Endothelial cell of umbilical vein (primary cell): ENCODE data around the gene GPR32. TPM values are rescaled to one million over a fixed set of nuclear protein-coding genes. Genes with fewer than 3 reads are reported as not detected.
A peak's percentile ranks its signal among the peaks of the same experiment; 100 is the strongest.
"Not testable (repeated sequence)": the region's sequence is repeated elsewhere in the genome, so short reads cannot be mapped to it uniquely, and the experiment has no call there.

Experiments
- BruUV-seq: library from RNA; stranded (reverse); fragments of 400-500 nt; replicated peaks from 2 replicates; lab custom pipeline; 2021; lab: Mats Ljungman, UMichigan
- CTCF ChIA-PET: fragments of 300-600, 350-600 bp; sonication (Branson Sonifier 250); formaldehyde crosslinking; loops from one replicate; lab custom pipeline; 2021; ENCODE audit warnings: antibody characterized with exemption, inconsistent platforms; lab: Charles Lee
- POLR2A ChIA-PET: fragments of 300-600, 350-600 bp; sonication (Branson Sonifier 250); formaldehyde crosslinking; loops from one replicate; lab custom pipeline; 2021; ENCODE audit warnings: antibody characterized with exemption, inconsistent platforms; lab: Charles Lee
- DNase-seq: peaks from one replicate; pipeline ENCODE4 v3.0.0-alpha.2; 2011; ENCODE audit warnings: low read depth, low spot score
- FAIRE-seq: peaks from 2 replicates; lab custom pipeline; 2011; peaks lifted over from hg19 to GRCh38; lab: Jason Lieb, UNC
- H2AFZ ChIP-seq: 2 replicates; pipeline ENCODE4 v1.6.0; 2012; ENCODE audit warnings: low read depth, low read length, control low read depth, inconsistent platforms
- H3K27ac ChIP-seq: 2 replicates; pipeline ENCODE4 v1.5.1; 2011; ENCODE audit warnings: low read depth, mild to moderate bottlenecking, control low read depth, low read length, moderate library complexity; ENCODE audit not compliant: insufficient read depth
- H3K27me3 ChIP-seq, 2 experiments: 2 replicates each; pipeline versions ENCODE4 v1.6.0 to v1.6.1; 2011; ENCODE audit warnings: low read length in 2 of 2, mixed read lengths in 1 of 2; ENCODE audit not compliant: control insufficient read depth in 2 of 2, insufficient read depth in 2 of 2
- H3K36me3 ChIP-seq, 2 experiments: 2 replicates in 1 of 2; 3 replicates in 1 of 2; pipeline ENCODE4 v1.5.1; 2011; ENCODE audit warnings: low read length in 2 of 2, mild to moderate bottlenecking in 1 of 2, moderate library complexity in 1 of 2; ENCODE audit not compliant: control insufficient read depth in 2 of 2, insufficient read depth in 2 of 2; ENCODE audit errors: extremely low read depth in 1 of 2
- H3K4me1 ChIP-seq: 3 replicates; pipeline ENCODE4 v1.5.1; 2011; ENCODE audit warnings: mild to moderate bottlenecking, low read length; ENCODE audit not compliant: control insufficient read depth, insufficient read depth; ENCODE audit errors: extremely low read depth
- H3K4me2 ChIP-seq: 2 replicates; pipeline ENCODE4 v1.6.1; 2011; ENCODE audit warnings: low read length, control low read depth, mixed read lengths; ENCODE audit not compliant: insufficient read depth
- H3K4me3 ChIP-seq, 3 experiments: fragments of 200-600 bp in 1 of 3; sonication (generic), shearing (Covaris generic) in 1 of 3; replicated peaks in 1 of 3; 2 replicates each; pipeline ENCODE4 v1.5.1; 2011 to 2016; ENCODE audit warnings: control low read depth in 3 of 3, low read length in 3 of 3, mild to moderate bottlenecking in 2 of 3, inconsistent platforms in 1 of 3, low read depth in 1 of 3, moderate library complexity in 1 of 3; ENCODE audit not compliant: insufficient read depth in 1 of 3
- H3K79me2 ChIP-seq: 2 replicates; pipeline ENCODE4 v1.6.0; 2012; ENCODE audit warnings: low read length, inconsistent platforms; ENCODE audit not compliant: control insufficient read depth, insufficient read depth
- H3K9ac ChIP-seq: replicated peaks from 2 replicates; pipeline ENCODE3; 2011; ENCODE audit warnings: low read length, control low read depth; ENCODE audit not compliant: insufficient read depth; ENCODE audit errors: extremely low read depth
- H3K9me1 ChIP-seq: replicated peaks from 3 replicates; pipeline ENCODE4 v1.6.0; 2011; ENCODE audit warnings: mild to moderate bottlenecking, low read length; ENCODE audit not compliant: control insufficient read depth, insufficient read depth; ENCODE audit errors: extremely low read depth
- H3K9me3 ChIP-seq: replicated peaks from 2 replicates; pipeline ENCODE4 v1.5.1; 2012; ENCODE audit warnings: low read length, inconsistent platforms; ENCODE audit not compliant: control insufficient read depth, insufficient read depth
- H4K20me1 ChIP-seq: replicated peaks from 2 replicates; pipeline ENCODE3; 2011; ENCODE audit warnings: mild to moderate bottlenecking, low read length; ENCODE audit not compliant: control insufficient read depth, insufficient read depth; ENCODE audit errors: extremely low read depth
- EZH2 ChIP-seq: IDR thresholded peaks from 2 replicates; pipeline ENCODE4 v1.6.1; 2012; ENCODE audit warnings: borderline replicate concordance, low read depth, mild to moderate bottlenecking, moderate library complexity, low read length, inconsistent platforms; ENCODE audit not compliant: severe bottlenecking
- FOS ChIP-seq: IDR thresholded peaks from 2 replicates; pipeline ENCODE4 v1.6.1; 2011; ENCODE audit warnings: mild to moderate bottlenecking, low read length, moderate library complexity, borderline replicate concordance; ENCODE audit not compliant: insufficient read depth
- GATA2 ChIP-seq: IDR thresholded peaks from 2 replicates; pipeline ENCODE4 v1.7.0; 2011; ENCODE audit warnings: low read depth, mild to moderate bottlenecking, moderate library complexity, mixed read lengths, low read length; ENCODE audit not compliant: insufficient read length, insufficient read depth
- JUN ChIP-seq: IDR thresholded peaks from 2 replicates; pipeline ENCODE4 v1.6.1; 2011; ENCODE audit warnings: borderline replicate concordance, low read depth; ENCODE audit not compliant: insufficient read length, insufficient read depth
- MYC ChIP-seq: IDR thresholded peaks from one replicate; pipeline ENCODE4 v1.6.1; 2011; ENCODE audit warnings: mild to moderate bottlenecking, low read depth, low read length
- POLR2A ChIP-seq: IDR thresholded peaks from 2 replicates; pipeline ENCODE4 v1.6.1; 2012; ENCODE audit warnings: low read depth, mild to moderate bottlenecking, control low read depth, low read length
- POLR2AphosphoS5 ChIP-seq: IDR thresholded peaks from 2 replicates; pipeline ENCODE4 v1.6.1; 2012; ENCODE audit warnings: low read depth, mild to moderate bottlenecking, control low read depth, low read length, moderate library complexity; ENCODE audit not compliant: insufficient read depth
- dilution Hi-C: fragments of 300-500 bp; cut with MboI; formaldehyde crosslinking; loops from one replicate; pipeline ENCODE4 v1.15.0; 2019; ENCODE audit warnings: low sequenced_read_pairs; ENCODE audit not compliant: extremely low pct_ligation_motif_present
- intact Hi-C: fragments of 100-400 bp; cut with micrococcal nuclease; formaldehyde crosslinking; loops from one replicate; pipeline ENCODE4 v1.10.0; 2022
- polyA plus RNA-seq, 4 experiments: library from polyadenylated mRNA; depleted of rRNA in 3 of 4; stranded (reverse) in 3 of 4; unstranded in 1 of 4; fragments of >200 nt; gene quantifications; 2 replicates each; pipeline versions ENCODE4 v1.2.1 to v1.2.3, GENCODE V29; 2011 to 2012; ENCODE audit warnings: missing spikeins in 1 of 4
- total RNA-seq: library from RNA; stranded (reverse); gene quantifications from 2 replicates; pipeline ENCODE4 v1.2.3, GENCODE V29; 2021
- TF ChIP-seq, protein P1 (sequence below): IDR thresholded peaks from 2 replicates; pipeline ENCODE4 v1.6.1; 2011; ENCODE audit not compliant: insufficient read depth, insufficient read length
- TF ChIP-seq, protein P2 (sequence below), 2 donors: IDR thresholded peaks; 1 replicate in 1 of 2; 2 replicates in 1 of 2; pipeline ENCODE4 v1.5.1; 2011; ENCODE audit warnings: low read length in 2 of 2, mild to moderate bottlenecking in 2 of 2, moderate library complexity in 2 of 2, control low read depth in 1 of 2, inconsistent platforms in 1 of 2, low read depth in 1 of 2; ENCODE audit not compliant: insufficient read depth in 1 of 2; ENCODE audit errors: extremely low read depth in 1 of 2

GPR32 gene
- total and polyA plus RNA-seq, 2 donors (not counting 3 experiments of a cell fraction or from before 2014, with no cell fraction given) = not detected

DNA sequence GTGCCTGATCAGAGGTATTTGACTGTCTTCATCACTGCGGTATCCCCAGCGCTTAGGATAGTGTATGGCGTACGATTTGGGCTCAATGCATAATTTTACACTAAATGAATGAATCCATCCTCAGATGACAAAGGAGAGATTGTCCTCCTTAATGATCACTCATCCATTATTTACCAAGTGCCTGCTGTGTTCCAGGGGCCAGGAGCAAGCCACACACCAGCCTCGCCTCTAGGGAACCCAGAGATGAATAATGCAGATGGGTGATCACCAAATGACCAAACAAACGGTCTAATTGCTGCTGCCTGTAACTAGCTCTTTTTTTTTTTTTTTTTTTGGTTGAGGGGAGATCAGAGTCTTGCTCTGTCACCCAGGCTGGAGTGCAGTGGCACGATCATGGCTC is 5.9 kb upstream of the GPR32 start:
- Histone ChIP-seq H3K79me2 (no peaks in the 10 kb centered on the region), H3K4me3 (no peak overlapping the region), H2AFZ (no peak overlapping the region), H3K27ac (no peak overlapping the region), H3K9ac (no peak overlapping the region), H3K9me3 (no peaks in the 10 kb centered on the region), H3K9me1 (no peaks in the 10 kb centered on the region), H3K4me2 (no peak overlapping the region), H3K36me3 (no peaks in the 10 kb centered on the region), H3K27me3 (no peaks in the 10 kb centered on the region), H4K20me1 (no peaks in the 10 kb centered on the region), H3K4me1 (no peaks in the 10 kb centered on the region)
- FAIRE-seq (no peak), DNase-seq (no peak)
- CTCF ChIA-PET = interaction anchor here (0.6 to 4.2 kb wide), 2 partner anchors 11 to 335 kb away, joined by 3 to 28 read pairs; no protein-coding TSS in a partner anchor
- TF ChIP-seq MYC = no peak
- no peak for TF ChIP-seq GATA2
- TF ChIP-seq, protein P1, sequence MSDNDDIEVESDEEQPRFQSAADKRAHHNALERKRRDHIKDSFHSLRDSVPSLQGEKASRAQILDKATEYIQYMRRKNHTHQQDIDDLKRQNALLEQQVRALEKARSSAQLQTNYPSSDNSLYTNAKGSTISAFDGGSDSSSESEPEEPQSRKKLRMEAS = no peak
- no peak for TF ChIP-seq JUN
- TF ChIP-seq POLR2A = no peak
- TF ChIP-seq, protein P2, sequence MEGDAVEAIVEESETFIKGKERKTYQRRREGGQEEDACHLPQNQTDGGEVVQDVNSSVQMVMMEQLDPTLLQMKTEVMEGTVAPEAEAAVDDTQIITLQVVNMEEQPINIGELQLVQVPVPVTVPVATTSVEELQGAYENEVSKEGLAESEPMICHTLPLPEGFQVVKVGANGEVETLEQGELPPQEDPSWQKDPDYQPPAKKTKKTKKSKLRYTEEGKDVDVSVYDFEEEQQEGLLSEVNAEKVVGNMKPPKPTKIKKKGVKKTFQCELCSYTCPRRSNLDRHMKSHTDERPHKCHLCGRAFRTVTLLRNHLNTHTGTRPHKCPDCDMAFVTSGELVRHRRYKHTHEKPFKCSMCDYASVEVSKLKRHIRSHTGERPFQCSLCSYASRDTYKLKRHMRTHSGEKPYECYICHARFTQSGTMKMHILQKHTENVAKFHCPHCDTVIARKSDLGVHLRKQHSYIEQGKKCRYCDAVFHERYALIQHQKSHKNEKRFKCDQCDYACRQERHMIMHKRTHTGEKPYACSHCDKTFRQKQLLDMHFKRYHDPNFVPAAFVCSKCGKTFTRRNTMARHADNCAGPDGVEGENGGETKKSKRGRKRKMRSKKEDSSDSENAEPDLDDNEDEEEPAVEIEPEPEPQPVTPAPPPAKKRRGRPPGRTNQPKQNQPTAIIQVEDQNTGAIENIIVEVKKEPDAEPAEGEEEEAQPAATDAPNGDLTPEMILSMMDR (IDR thresholded peaks at IDR 0.05; ENCODE audit: extremely low read depth in 1 of 2, insufficient read depth in 1 of 2, low read depth in 1 of 2, low read length in 2 of 2) = no peak
- TF ChIP-seq EZH2 = no peak
- TF ChIP-seq POLR2AphosphoS5 = no peak
- TF ChIP-seq FOS = no peak
- BruUV-seq = no TSS peak
- intact Hi-C loops (no loop called here), dilution Hi-C loops (no loop called here)
- POLR2A ChIA-PET = no interaction called here

DNA sequence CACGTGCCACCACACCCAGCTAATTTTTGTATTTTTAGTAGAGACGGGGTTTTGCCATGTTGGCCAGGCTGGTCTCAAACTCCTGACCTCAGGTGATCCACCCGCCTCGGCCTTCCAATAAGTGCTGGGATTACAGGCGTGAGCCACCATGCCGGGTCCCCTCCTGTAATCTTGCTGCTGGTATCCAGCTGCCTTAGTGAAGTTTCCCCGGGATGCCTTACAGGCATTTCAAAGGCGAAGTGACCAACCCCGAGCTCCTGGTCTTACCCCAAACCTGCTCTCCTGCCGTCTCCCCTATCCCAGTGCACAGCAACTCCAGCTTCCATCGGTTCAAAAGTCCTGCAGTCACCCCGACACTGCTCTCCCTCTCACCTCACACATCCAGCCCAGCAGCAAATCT is 3.5 kb upstream of the GPR32 start:
- H3K9me1 ChIP-seq, H3K27me3 ChIP-seq, intact Hi-C loops, H4K20me1 ChIP-seq, DNase-seq, FAIRE-seq, H3K4me2 ChIP-seq, dilution Hi-C loops, H2AFZ ChIP-seq, H3K36me3 ChIP-seq, H3K27ac ChIP-seq, H3K9me3 ChIP-seq, H3K79me2 ChIP-seq, H3K9ac ChIP-seq, H3K4me1 ChIP-seq, BruUV-seq, POLR2A ChIA-PET, CTCF ChIA-PET, H3K4me3 ChIP-seq: not testable (repeated sequence)

DNA sequence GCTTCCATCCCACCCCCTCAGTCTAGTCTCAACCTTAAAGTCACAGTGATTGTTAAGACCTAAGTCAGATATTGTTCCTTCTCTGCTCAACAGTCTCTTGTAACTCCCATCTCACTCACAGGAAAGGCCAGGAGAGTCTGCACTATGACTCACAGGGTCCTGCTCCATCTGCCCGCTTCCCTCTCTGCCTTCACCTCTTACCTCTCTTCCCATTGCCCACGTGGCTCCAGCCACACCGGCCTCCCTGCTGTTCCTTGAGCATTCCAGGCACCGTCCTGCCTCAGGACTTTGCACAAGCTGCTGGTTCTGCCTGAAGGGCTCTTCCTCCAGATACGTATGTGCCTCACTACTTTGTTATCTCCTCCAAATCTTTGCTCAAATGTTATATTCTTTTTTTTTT is 3.0 kb upstream of the GPR32 start:
- dilution Hi-C loops, H3K4me1 ChIP-seq, H3K9me3 ChIP-seq, H3K9me1 ChIP-seq, BruUV-seq, DNase-seq, H3K27ac ChIP-seq, H3K4me2 ChIP-seq, H3K27me3 ChIP-seq, H3K9ac ChIP-seq, H3K4me3 ChIP-seq, H3K79me2 ChIP-seq, intact Hi-C loops, H4K20me1 ChIP-seq, CTCF ChIA-PET, H3K36me3 ChIP-seq: not testable (repeated sequence)
- peak overlapping the region; percentile 41 for H2AFZ ChIP-seq
- FAIRE-seq = peak; percentile 62
- POLR2A ChIA-PET = interaction anchor here (0.8 kb wide), 1 partner anchor 542 kb away, joined by 5 read pairs; no protein-coding TSS in a partner anchor
